H1 (cell line): ENCODE data around the gene LRRC8D. TPM values are rescaled to one million over a fixed set of nuclear protein-coding genes. Genes with fewer than 3 reads are reported as not detected.

Experiments used
- CTCF ChIA-PET: fragments of 300-600 bp; sonication (Branson Sonifier 250); formaldehyde crosslinking; loops from one replicate; lab custom pipeline; 2021; ENCODE audit not compliant: partially characterized antibody; lab: Charles Lee
- POLR2A ChIA-PET: fragments of 300-600 bp; sonication (Branson Sonifier 250); formaldehyde crosslinking; loops from one replicate; lab custom pipeline; 2021; ENCODE audit warnings: inconsistent platforms; ENCODE audit not compliant: partially characterized antibody; lab: Charles Lee
- DNase-seq, 2 experiments: peaks; one replicate each; pipeline versions ENCODE4 v3.0.0 to v3.0.0-alpha.2; 2010 to 2022; ENCODE audit warnings: low spot score in 2 of 2, low read depth in 1 of 2, mixed read lengths in 1 of 2
- FAIRE-seq: peaks from 2 replicates; lab custom pipeline; 2011; peaks lifted over from hg19 to GRCh38; lab: Jason Lieb, UNC
- H2AFZ ChIP-seq: 2 replicates; pipeline ENCODE4 v1.8.1; 2012; ENCODE audit warnings: low read length, inconsistent platforms
- H2AK5ac ChIP-seq: 2 replicates; pipeline ENCODE4 v1.6.1; 2013; ENCODE audit warnings: low read depth, low read length
- H2BK120ac ChIP-seq: replicated peaks from 2 replicates; pipeline ENCODE3; 2013; ENCODE audit warnings: low read depth, low read length, inconsistent platforms
- H2BK12ac ChIP-seq: 2 replicates; pipeline ENCODE4 v1.6.1; 2013; ENCODE audit warnings: low read depth, low read length
- H2BK15ac ChIP-seq: 2 replicates; pipeline ENCODE4 v1.6.1; 2013; ENCODE audit warnings: low read length
- H2BK20ac ChIP-seq: 2 replicates; pipeline ENCODE4 v1.6.1; 2013; ENCODE audit warnings: low read length
- H2BK5ac ChIP-seq: 2 replicates; pipeline ENCODE4 v1.6.1; 2013; ENCODE audit warnings: low read depth, low read length
- H3K14ac ChIP-seq: 2 replicates; pipeline ENCODE4 v1.6.1; 2013; ENCODE audit warnings: inconsistent platforms; ENCODE audit not compliant: insufficient read length
- H3K18ac ChIP-seq: 2 replicates; pipeline ENCODE4 v1.6.1; 2013; ENCODE audit warnings: low read length; ENCODE audit errors: extremely low read depth
- H3K23ac ChIP-seq: 2 replicates; pipeline ENCODE4 v1.6.1; 2013; ENCODE audit warnings: inconsistent platforms; ENCODE audit not compliant: insufficient read length
- H3K23me2 ChIP-seq: 2 replicates; pipeline ENCODE4 v1.6.1; 2013; ENCODE audit warnings: low read depth, low read length
- H3K27ac ChIP-seq: 2 replicates; pipeline ENCODE4 v1.6.1; 2011; ENCODE audit warnings: low read depth, low read length, inconsistent platforms
- H3K27me3 ChIP-seq, 4 experiments: replicated peaks in 1 of 4; 1 replicate in 1 of 4; 2 replicates in 3 of 4; pipeline versions ENCODE4 v1.6.1 to v1.8.1; 2011 to 2013; ENCODE audit warnings: low read length in 3 of 4, mild to moderate bottlenecking in 3 of 4, inconsistent platforms in 2 of 4, mixed read lengths in 2 of 4, moderate library complexity in 1 of 4; ENCODE audit not compliant: control insufficient read depth in 3 of 4, insufficient read depth in 3 of 4; ENCODE audit errors: extremely low read depth in 1 of 4
- H3K36me3 ChIP-seq, 4 experiments: 2 replicates each; pipeline versions ENCODE4 v1.6.1 to v1.8.1; 2011 to 2013; ENCODE audit warnings: mild to moderate bottlenecking in 4 of 4, low read length in 3 of 4, moderate library complexity in 2 of 4, control low read depth in 1 of 4, inconsistent platforms in 1 of 4; ENCODE audit not compliant: insufficient read depth in 4 of 4, control insufficient read depth in 2 of 4
- H3K4ac ChIP-seq: replicated peaks from 2 replicates; pipeline ENCODE3; 2013; ENCODE audit warnings: low read length, low read depth, mixed read lengths, inconsistent platforms; ENCODE audit not compliant: insufficient read length
- H3K4me1 ChIP-seq, 4 experiments: replicated peaks in 1 of 4; 1 replicate in 1 of 4; 2 replicates in 3 of 4; pipeline versions ENCODE4 v1.6.1 to v1.8.1; 2011 to 2013; ENCODE audit warnings: low read length in 3 of 4, inconsistent platforms in 2 of 4, mixed read lengths in 1 of 4; ENCODE audit not compliant: insufficient read depth in 4 of 4, control insufficient read depth in 3 of 4
- H3K4me2 ChIP-seq, 2 experiments: 2 replicates each; pipeline versions ENCODE4 v1.6.1 to v1.8.1; 2011 to 2013; ENCODE audit warnings: low read depth in 2 of 2, low read length in 2 of 2, control low read depth in 1 of 2, inconsistent platforms in 1 of 2, mild to moderate bottlenecking in 1 of 2; ENCODE audit not compliant: insufficient read depth in 1 of 2
- H3K4me3 ChIP-seq, 4 experiments: fragments of 200-600, 300-600 bp in 1 of 4; sonication (generic), shearing (Covaris generic), sonication (Bioruptor Twin) in 1 of 4; 2 replicates each; pipeline versions ENCODE4 v1.5.1 to v1.8.1; 2011 to 2016; ENCODE audit warnings: low read length in 4 of 4, low read depth in 3 of 4, control low read depth in 2 of 4, inconsistent platforms in 2 of 4, mild to moderate bottlenecking in 2 of 4, mixed read lengths in 1 of 4, moderate library complexity in 1 of 4; ENCODE audit not compliant: insufficient read depth in 2 of 4; ENCODE audit errors: extremely low read depth in 1 of 4
- H3K56ac ChIP-seq: replicated peaks from 2 replicates; pipeline ENCODE3; 2013; ENCODE audit warnings: low read depth, mild to moderate bottlenecking, mixed read lengths, low read length, inconsistent platforms; ENCODE audit not compliant: insufficient read length
- H3K79me1 ChIP-seq: 2 replicates; pipeline ENCODE4 v1.6.1; 2013; ENCODE audit warnings: low read depth, low read length, control low read depth
- H3K79me2 ChIP-seq, 2 experiments: 2 replicates each; pipeline versions ENCODE4 v1.6.1 to v1.8.1; 2012 to 2013; ENCODE audit warnings: low read length in 2 of 2, mild to moderate bottlenecking in 2 of 2, inconsistent platforms in 1 of 2; ENCODE audit not compliant: insufficient read depth in 2 of 2, control insufficient read depth in 1 of 2
- H3K9ac ChIP-seq, 4 experiments: replicated peaks in 1 of 4; 1 replicate in 1 of 4; 2 replicates in 3 of 4; pipeline versions ENCODE4 v1.6.1 to v1.8.1; 2011 to 2013; ENCODE audit warnings: low read depth in 3 of 4, low read length in 3 of 4, control low read depth in 2 of 4, mild to moderate bottlenecking in 2 of 4, moderate library complexity in 2 of 4, inconsistent platforms in 1 of 4; ENCODE audit errors: extremely low read depth in 1 of 4
- H3K9me3 ChIP-seq, 2 experiments: 2 replicates each; pipeline versions ENCODE4 v1.6.1 to v1.8.1; 2012 to 2013; ENCODE audit warnings: mild to moderate bottlenecking in 2 of 2, moderate library complexity in 2 of 2, control low read depth in 1 of 2, inconsistent platforms in 1 of 2, low read depth in 1 of 2, low read length in 1 of 2, mixed read lengths in 1 of 2; ENCODE audit not compliant: insufficient read depth in 2 of 2
- H4K20me1 ChIP-seq, 2 experiments: replicated peaks in 1 of 2; 2 replicates each; pipeline versions ENCODE3 to v1.8.1; 2011 to 2013; ENCODE audit warnings: inconsistent platforms in 2 of 2, low read length in 2 of 2, mild to moderate bottlenecking in 1 of 2; ENCODE audit not compliant: insufficient read depth in 2 of 2, control insufficient read depth in 1 of 2
- H4K5ac ChIP-seq: 2 replicates; pipeline ENCODE4 v1.6.1; 2013; ENCODE audit warnings: low read length, low read depth, mixed read lengths, inconsistent platforms; ENCODE audit not compliant: insufficient read length
- H4K8ac ChIP-seq: 2 replicates; pipeline ENCODE4 v1.8.0; 2013; ENCODE audit warnings: mild to moderate bottlenecking, moderate library complexity, low read length, inconsistent platforms; ENCODE audit not compliant: insufficient read depth; ENCODE audit errors: extremely low read depth
- H4K91ac ChIP-seq: replicated peaks from 2 replicates; pipeline ENCODE3; 2013; ENCODE audit warnings: low read length, mixed read lengths, inconsistent platforms; ENCODE audit not compliant: insufficient read length
- BCL11A ChIP-seq, 2 experiments: IDR thresholded peaks; one replicate each; pipeline ENCODE4 v1.6.1; 2011; ENCODE audit warnings: low read depth in 2 of 2, low read length in 2 of 2, mild to moderate bottlenecking in 2 of 2
- CEBPB ChIP-seq: IDR thresholded peaks from 2 replicates; pipeline ENCODE4 v1.6.1; 2012; ENCODE audit warnings: low read depth, low read length
- CHD1 ChIP-seq: IDR thresholded peaks from 2 replicates; pipeline ENCODE4 v1.6.1; 2012; ENCODE audit warnings: low read depth, low read length, improper control_type of control experiment
- CREB1 ChIP-seq: IDR thresholded peaks from 2 replicates; pipeline ENCODE4 v1.6.1; 2012; ENCODE audit warnings: inconsistent platforms
- GTF2F1 ChIP-seq: IDR thresholded peaks from 2 replicates; pipeline ENCODE4 v1.6.1; 2012; ENCODE audit warnings: low read depth, low read length, improper control_type of control experiment, borderline replicate concordance
- HDAC2 ChIP-seq, 2 experiments: fragments of 300-600 bp in 1 of 2; sonication (generic) in 1 of 2; IDR thresholded peaks; 2 replicates each; pipeline ENCODE4 v1.6.1; 2011 to 2012; ENCODE audit warnings: low read depth in 2 of 2, low read length in 2 of 2, mild to moderate bottlenecking in 2 of 2, moderate library complexity in 2 of 2, borderline replicate concordance in 1 of 2, inconsistent platforms in 1 of 2
- JUN ChIP-seq: IDR thresholded peaks from 2 replicates; pipeline ENCODE4 v1.6.1; 2011; ENCODE audit warnings: low read depth, mild to moderate bottlenecking, improper control_type of control experiment, low read length
- JUND ChIP-seq: IDR thresholded peaks from 2 replicates; pipeline ENCODE4 v1.6.1; 2011; ENCODE audit warnings: mild to moderate bottlenecking, improper control_type of control experiment, low read length
- PHF8 ChIP-seq: fragments of 200-600 bp; sonication (generic); conservative IDR thresholded peaks from 2 replicates; pipeline ENCODE4 v1.7.1; 2012; ENCODE audit warnings: low read depth, mild to moderate bottlenecking, inconsistent platforms, low read length, moderate library complexity
- POLR2A ChIP-seq, 2 experiments: IDR thresholded peaks; 1 replicate in 1 of 2; 2 replicates in 1 of 2; pipeline ENCODE4 v1.6.1; 2011; ENCODE audit warnings: low read depth in 2 of 2, low read length in 2 of 2, mild to moderate bottlenecking in 2 of 2; ENCODE audit errors: control extremely low read depth in 1 of 2
- SP1 ChIP-seq: IDR thresholded peaks from 2 replicates; pipeline ENCODE4 v1.6.1; 2011; ENCODE audit warnings: low read depth, low read length
- WGBS, 2 experiments: shearing (Covaris generic) in 1 of 2; methylation state at CpG; one replicate each; pipeline versions ENCODE4 v1.1.6 to v1.1.7; 2013 to 2015; ENCODE audit warnings: low lambda C conversion rate in 2 of 2, mixed read lengths in 2 of 2, inconsistent platforms in 1 of 2, low coverage in 1 of 2, missing lambda C conversion rate in 1 of 2; ENCODE audit not compliant: insufficient replicate concordance in 2 of 2, insufficient coverage in 1 of 2, insufficient read length in 1 of 2; ENCODE audit errors: extremely low coverage in 1 of 2, missing lambda C conversion rate in 1 of 2; 5-methylcytosine and 5-hydroxymethylcytosine counted together
- polyA plus RNA-seq, 7 experiments: library from polyadenylated mRNA; depleted of rRNA in 3 of 7; stranded (reverse) in 5 of 7; unstranded in 2 of 7; fragments of >200 nt in 5 of 7; fragments of 200-250 nt in 2 of 7; gene quantifications; 1 replicate in 5 of 7; 2 replicates in 1 of 7; 4 replicates in 1 of 7; pipeline versions ENCODE4 v1.2.1 to v1.2.3, GENCODE V29; 2011 to 2013; ENCODE audit warnings: missing spikeins in 2 of 7, mixed read lengths in 2 of 7
- total RNA-seq: library from RNA; stranded (reverse); fragmentation: NEBNext Ultra II Directional; extraction: Animal tissue kit (Norgen Biotek cat#: 25700); gene quantifications from 2 replicates; pipeline ENCODE4 v1.2.1, GENCODE V29; 2021
- TF ChIP-seq, protein P1 (sequence below), 3 experiments: IDR thresholded peaks; 1 replicate in 2 of 3; 2 replicates in 1 of 3; pipeline versions ENCODE4 v1.5.1 to v1.6.1; 2011; ENCODE audit warnings: low read length in 3 of 3, mild to moderate bottlenecking in 3 of 3, inconsistent platforms in 2 of 3, low read depth in 1 of 3, moderate library complexity in 1 of 3; ENCODE audit not compliant: insufficient read depth in 1 of 3; ENCODE audit errors: control extremely low read depth in 1 of 3

Gene LRRC8D
- total and polyA plus RNA-seq, 2 of the 8 experiments (the other 6 are each of a cell fraction or from before 2014, with no cell fraction given) = 42.0 to 58.5 TPM

DNA sequence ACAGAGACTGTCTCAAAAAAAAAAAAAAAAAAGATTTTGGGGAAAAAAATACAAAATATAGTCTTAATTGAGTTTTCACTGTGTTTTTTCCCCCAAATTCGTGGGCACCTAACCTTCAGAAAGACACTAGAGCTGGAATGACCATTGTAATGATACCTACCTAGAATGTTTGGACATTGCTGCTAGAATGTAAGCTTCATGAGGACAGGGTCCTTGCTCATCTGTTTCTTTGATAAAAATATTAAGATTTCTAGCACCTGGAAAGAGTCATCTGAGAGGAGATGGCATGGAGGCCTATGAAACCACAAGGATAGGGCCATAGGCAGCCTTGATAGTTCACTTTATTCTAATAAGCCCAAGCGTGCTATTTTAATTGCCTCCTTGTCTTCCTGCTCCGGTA, 6.5 kb downstream of the LRRC8D start:
- H3K4me1 ChIP-seq = peaks cover 4 to 11% (median 9%) of the 10 kb centered on the region in 4 experiments
- peaks cover 27 to 93% of the 10 kb centered on the region in 2 experiments for H3K79me2 ChIP-seq
- H3K9ac ChIP-seq = no peak overlapping the region
- no peak overlapping the region for H4K91ac ChIP-seq
- no peak for FAIRE-seq
- no peak overlapping the region for H3K56ac ChIP-seq
- H3K4me3 ChIP-seq = no peak overlapping the region
- POLR2A ChIA-PET = interaction anchor here (0.6 to 3.1 kb wide), 6 partner anchors 12 to 93 kb away, joined by 3 to 14 read pairs (median 4); no protein-coding TSS in a partner anchor
- H3K9me3 ChIP-seq = no peaks in the 10 kb centered on the region
- no peak overlapping the region for H2AK5ac ChIP-seq
- no peaks in the 10 kb centered on the region; the same call in 1 of the 2 replicates for H3K23me2 ChIP-seq
- H3K18ac ChIP-seq = no peak overlapping the region
- H3K4me2 ChIP-seq = no peak overlapping the region
- peaks cover 0 to 11% (median 7%) of the 10 kb centered on the region in 4 experiments; a peak in 2 of 8 replicates for H3K36me3 ChIP-seq
- H2BK120ac ChIP-seq = no peak overlapping the region
- no peak overlapping the region for H3K14ac ChIP-seq
- H2BK5ac ChIP-seq = no peak overlapping the region
- H3K23ac ChIP-seq = no peak overlapping the region
- CTCF ChIA-PET = interaction anchor here (1.0 kb wide), 1 partner anchor 12 kb away, joined by 3 read pairs; no protein-coding TSS in a partner anchor
- no peak overlapping the region for H3K27ac ChIP-seq
- H4K5ac ChIP-seq = no peak overlapping the region
- no peak overlapping the region for H4K8ac ChIP-seq
- H3K79me1 ChIP-seq = peaks cover 10% of the 10 kb centered on the region
- H2BK20ac ChIP-seq = no peak overlapping the region
- no peak overlapping the region for H2AFZ ChIP-seq
- no peaks in the 10 kb centered on the region for H3K27me3 ChIP-seq
- 92% methylated on average over 3 of the region's 3 CpGs; no CpG with 5 or more reads in 1 of the 2 experiments for whole genome bisulfite sequencing, 2 experiments
- no peak overlapping the region for H2BK12ac ChIP-seq
- H2BK15ac ChIP-seq = no peak overlapping the region
- no peak for DNase-seq
- no peak overlapping the region for H3K4ac ChIP-seq
- H4K20me1 ChIP-seq = peaks cover 4 to 12% of the 10 kb centered on the region in 2 experiments
- TF ChIP-seq PHF8 (no peak), CEBPB (no peak), HDAC2 (IDR thresholded peaks at IDR 0.05; ENCODE audit: borderline replicate concordance in 1 of 2, low read depth in 2 of 2, low read length in 2 of 2) (no peak), BCL11A (IDR thresholded peaks at IDR 0.05; ENCODE audit: low read depth in 2 of 2, low read length in 2 of 2) (no peak), SP1 (no peak), JUN (no peak), POLR2A (IDR thresholded peaks at IDR 0.05; ENCODE audit: control extremely low read depth in 1 of 2, low read depth in 2 of 2, low read length in 2 of 2) (no peak), CHD1 (no peak), JUND (no peak), CREB1 (no peak), GTF2F1 (no peak)
- TF ChIP-seq, protein P1, sequence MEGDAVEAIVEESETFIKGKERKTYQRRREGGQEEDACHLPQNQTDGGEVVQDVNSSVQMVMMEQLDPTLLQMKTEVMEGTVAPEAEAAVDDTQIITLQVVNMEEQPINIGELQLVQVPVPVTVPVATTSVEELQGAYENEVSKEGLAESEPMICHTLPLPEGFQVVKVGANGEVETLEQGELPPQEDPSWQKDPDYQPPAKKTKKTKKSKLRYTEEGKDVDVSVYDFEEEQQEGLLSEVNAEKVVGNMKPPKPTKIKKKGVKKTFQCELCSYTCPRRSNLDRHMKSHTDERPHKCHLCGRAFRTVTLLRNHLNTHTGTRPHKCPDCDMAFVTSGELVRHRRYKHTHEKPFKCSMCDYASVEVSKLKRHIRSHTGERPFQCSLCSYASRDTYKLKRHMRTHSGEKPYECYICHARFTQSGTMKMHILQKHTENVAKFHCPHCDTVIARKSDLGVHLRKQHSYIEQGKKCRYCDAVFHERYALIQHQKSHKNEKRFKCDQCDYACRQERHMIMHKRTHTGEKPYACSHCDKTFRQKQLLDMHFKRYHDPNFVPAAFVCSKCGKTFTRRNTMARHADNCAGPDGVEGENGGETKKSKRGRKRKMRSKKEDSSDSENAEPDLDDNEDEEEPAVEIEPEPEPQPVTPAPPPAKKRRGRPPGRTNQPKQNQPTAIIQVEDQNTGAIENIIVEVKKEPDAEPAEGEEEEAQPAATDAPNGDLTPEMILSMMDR (IDR thresholded peaks at IDR 0.05; ENCODE audit: control extremely low read depth in 1 of 3, insufficient read depth in 1 of 3, low read depth in 1 of 3, low read length in 3 of 3) = no peak
